Kidney (tissue), 14 donors: ENCODE data around the gene MYO5A. TPM values are rescaled to one million over a fixed set of nuclear protein-coding genes. Genes with fewer than 3 reads are reported as not detected.

Source experiments
- DNase-seq, 5 donors: peaks; one replicate each; pipeline ENCODE4 v3.0.0-alpha.2; 2013 to 2020
- FAIRE-seq: peaks from 2 replicates; lab custom pipeline; 2012; peaks lifted over from hg19 to GRCh38; lab: Jason Lieb, UNC
- H3K27ac ChIP-seq, 2 donors: one replicate each; pipeline ENCODE4 v1.7.0; 2013; ENCODE audit warnings: low read depth in 2 of 2, low read length in 2 of 2, inconsistent platforms in 1 of 2
- H3K27me3 ChIP-seq: one replicate; pipeline ENCODE4 v1.7.1; 2013; ENCODE audit warnings: low read length, inconsistent platforms; ENCODE audit not compliant: control insufficient read depth, insufficient read depth
- H3K36me3 ChIP-seq, 3 donors: one replicate each; pipeline versions ENCODE4 v1.7.0 to v1.7.1; 2013; ENCODE audit warnings: low read length in 3 of 3, control low read depth in 1 of 3, inconsistent platforms in 1 of 3; ENCODE audit not compliant: insufficient read depth in 3 of 3, control insufficient read depth in 2 of 3
- H3K4me1 ChIP-seq, 3 donors: one replicate each; pipeline versions ENCODE4 v1.7.0 to v1.7.1; 2013; ENCODE audit warnings: low read length in 3 of 3, inconsistent platforms in 1 of 3, low read depth in 1 of 3; ENCODE audit not compliant: control insufficient read depth in 2 of 3, insufficient read depth in 2 of 3
- H3K4me3 ChIP-seq, 3 donors: one replicate each; pipeline versions ENCODE4 v1.7.0 to v1.8.1; 2013; ENCODE audit warnings: low read length in 3 of 3, control low read depth in 1 of 3, inconsistent platforms in 1 of 3
- H3K9ac ChIP-seq, 3 donors: one replicate each; pipeline versions ENCODE4 v1.7.0 to v1.7.1; 2013; ENCODE audit warnings: low read length in 3 of 3, control low read depth in 1 of 3, inconsistent platforms in 1 of 3
- H3K9me3 ChIP-seq, 3 donors: one replicate each; pipeline versions ENCODE4 v1.7.0 to v1.7.1; 2013; ENCODE audit warnings: low read length in 3 of 3, control low read depth in 1 of 3, inconsistent platforms in 1 of 3; ENCODE audit not compliant: control insufficient read depth in 2 of 3, insufficient read depth in 1 of 3
- CTCF ChIP-seq: IDR thresholded peaks from 3 replicates; pipeline ENCODE4 v1.5.1; 2012; ENCODE audit warnings: mild to moderate bottlenecking, moderate library complexity, borderline replicate concordance; ENCODE audit not compliant: insufficient read depth; ENCODE audit errors: extremely low read depth
- intact Hi-C: fragments of 100-400 bp; cut with DNase I; formaldehyde crosslinking; loops from one replicate; pipeline ENCODE4 v1.11.1; 2022
- polyA plus RNA-seq: library from polyadenylated mRNA; stranded (reverse); fragments of 350-450 nt; fragmentation: Illumina TruSeq; extraction: RNeasy Lipid Tissue Mini Kit (QIAGEN cat#74804); gene quantifications from one replicate; pipeline ENCODE4 v1.2.3, GENCODE V29; 2014; ENCODE audit warnings: low read depth, low replicate concordance; ENCODE audit not compliant: insufficient read depth
- total RNA-seq: library from RNA; stranded (reverse); fragmentation: NEBNext Ultra II Directional; extraction: Animal tissue kit (Norgen Biotek cat#: 25700); gene quantifications from one replicate; pipeline ENCODE4 v1.2.1, GENCODE V29; 2021
- donor health status: control.
- donor health status: control.
- donor health status: control.
- donor health status: control.
- donor health status: control.
- donor health status: DM: yes; HTN: yes; CAD: no.
- donor health status: Normal renal cell carcinoma (clear cell type).

The MYO5A gene
- total and polyA plus RNA-seq, 2 donors from 2014 or later, result 3.5 to 32.9 TPM

GRCh38 chr15:52563501-52564060 is 34.9 kb upstream of the MYO5A start:
- no peak for DNase-seq
- FAIRE-seq, result no peak
- H3K4me3 ChIP-seq, result no peak overlapping the region
- peaks cover 5 to 16% (median 12%) of the 10 kb centered on the region in 3 donors for H3K4me1 ChIP-seq
- intact Hi-C loops, result no loop called here
- no peaks in the 10 kb centered on the region for H3K36me3 ChIP-seq
- TF ChIP-seq CTCF, result no peak
- no peaks in the 10 kb centered on the region for H3K27me3 ChIP-seq
- H3K9ac ChIP-seq, result no peak overlapping the region
- no peak overlapping the region for H3K27ac ChIP-seq
- H3K9me3 ChIP-seq, result no peaks in the 10 kb centered on the region

GRCh38 chr15:52559575-52559974 is 30.9 kb upstream of the MYO5A start:
- no peak overlapping the region for H3K27ac ChIP-seq
- no peak overlapping the region for H3K4me3 ChIP-seq
- TF ChIP-seq CTCF, result no peak
- H3K4me1 ChIP-seq, result peaks cover 0 to 21% (median 5%) of the 10 kb centered on the region in 3 donors
- H3K9ac ChIP-seq, result no peak overlapping the region
- H3K9me3 ChIP-seq, result no peaks in the 10 kb centered on the region
- no peaks in the 10 kb centered on the region for H3K36me3 ChIP-seq
- intact Hi-C loops, result no loop called here
- DNase-seq (no peak), FAIRE-seq (no peak)
- no peaks in the 10 kb centered on the region for H3K27me3 ChIP-seq

- no peaks in the 10 kb centered on the region for H3K9me3 ChIP-seq
- no peaks in the 10 kb centered on the region for H3K27me3 ChIP-seq
- H3K27ac ChIP-seq, result no peak overlapping the region
- no peak for DNase-seq
- H3K4me1 ChIP-seq, result peaks cover 0 to 19% (median 3%) of the 10 kb centered on the region in 3 donors
- intact Hi-C loops, result no loop called here
- no peak overlapping the region for H3K9ac ChIP-seq
- H3K4me3 ChIP-seq, result no peak overlapping the region
- no peaks in the 10 kb centered on the region for H3K36me3 ChIP-seq
- FAIRE-seq, result no peak
- TF ChIP-seq CTCF, result no peak
Observed at GRCh38 chr15:52559022-52559421, 30.3 kb upstream of the MYO5A start.

- H3K27ac ChIP-seq, result peak overlapping the region in 1 of 2 donors; percentile 5
- intact Hi-C loops, result no loop called here
- TF ChIP-seq CTCF, result no peak
- no peaks in the 10 kb centered on the region for H3K36me3 ChIP-seq
- H3K9me3 ChIP-seq, result no peaks in the 10 kb centered on the region
- no peak overlapping the region for H3K4me3 ChIP-seq
- FAIRE-seq, result no peak
- no peak for DNase-seq
- no peaks in the 10 kb centered on the region for H3K27me3 ChIP-seq
- no peak overlapping the region for H3K9ac ChIP-seq
- peaks cover 0 to 13% (median 3%) of the 10 kb centered on the region in 3 donors for H3K4me1 ChIP-seq
Observed at GRCh38 chr15:52558196-52558595, 29.5 kb upstream of the MYO5A start.
